Measurements from ENCODE around the gene PSAT1. TPM values are rescaled to one million over a fixed set of nuclear protein-coding genes. Genes with fewer than 3 reads are reported as not detected.

PSAT1 gene
- total RNA-seq, 1 experiment from 2014 or later: 215 TPM

DNA sequence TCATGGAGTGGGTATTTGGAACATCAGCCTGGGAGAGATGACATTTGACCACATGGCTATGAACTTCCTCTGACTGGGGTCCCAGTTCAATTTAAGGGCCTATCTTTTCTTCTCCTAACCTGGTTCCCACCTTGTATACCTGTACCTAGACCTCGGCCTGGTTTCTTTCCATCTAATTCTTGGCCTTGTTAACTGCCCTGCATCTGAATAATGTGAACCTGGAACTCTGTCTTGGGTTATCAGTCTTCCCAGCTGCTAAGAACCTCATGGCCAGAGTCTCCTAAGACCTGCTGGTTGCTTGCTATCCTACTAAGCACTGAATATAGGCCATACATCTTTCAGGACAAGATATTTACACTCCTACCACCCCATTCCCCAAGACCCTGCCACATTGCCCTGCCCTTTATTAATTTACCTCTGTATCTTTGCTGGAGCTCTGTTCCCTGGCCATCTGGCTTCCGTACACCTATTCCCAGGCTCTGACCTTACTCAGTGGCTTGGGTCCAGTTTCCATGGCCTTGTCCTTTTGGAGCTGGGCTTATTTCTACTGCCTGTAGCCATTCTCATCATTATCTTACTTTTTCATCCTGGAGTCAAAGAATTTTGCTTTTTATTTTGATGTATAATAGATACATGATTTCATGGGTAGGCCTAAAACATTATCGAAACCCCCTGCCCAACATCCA, 6.6 kb downstream of the PSAT1 start:
- Histone ChIP-seq H2BK15ac (ENCODE audit: low read depth, low read length) (no peak overlapping the region), H3K79me1 (ENCODE audit: insufficient read depth, low read depth, low read length, poor library complexity, severe bottlenecking) (peaks cover 10% of the 10 kb centered on the region), H3K23ac (ENCODE audit: insufficient read length, low read depth, low read length) (no peak overlapping the region), H2BK20ac (ENCODE audit: low read depth, low read length, poor library complexity, severe bottlenecking) (no peak overlapping the region), H2BK12ac (ENCODE audit: insufficient read length, low read depth, low read length) (no peak overlapping the region), H3K14ac (ENCODE audit: insufficient read depth, low read length) (no peak overlapping the region), H3K79me2 (ENCODE audit: insufficient read depth, low read length) (peaks cover 13% of the 10 kb centered on the region; the same call in 1 of the 2 replicates), H3K56ac (ENCODE audit: insufficient read length, low read depth, low read length) (no peak overlapping the region), H4K91ac (ENCODE audit: insufficient read length, low read depth, low read length) (no peak overlapping the region), H3T11ph (ENCODE audit: low read length) (no peak overlapping the region), H2BK120ac (ENCODE audit: low read depth, low read length, poor library complexity, severe bottlenecking) (no peak overlapping the region), H2AFZ (ENCODE audit: low read length) (no peak overlapping the region), H3K27ac (ENCODE audit: insufficient read length, low read depth, low read length) (no peak overlapping the region), H3K9me3 (ENCODE audit: control insufficient read depth, low read depth, low read length) (no peaks in the 10 kb centered on the region), H3K27me3 (ENCODE audit: insufficient read depth, low read length) (no peaks in the 10 kb centered on the region), H3K23me2 (ENCODE audit: insufficient read length, low read depth, low read length, poor library complexity, severe bottlenecking) (peaks cover 1% of the 10 kb centered on the region), H3K9ac (ENCODE audit: extremely low read depth, insufficient read length, low read length) (no peak overlapping the region), H3K4me1 (ENCODE audit: insufficient read depth, low read length) (no peaks in the 10 kb centered on the region), H3K4ac (ENCODE audit: low read depth, low read length) (no peak overlapping the region), H4K8ac (replicated peaks; ENCODE audit: insufficient read length, low read depth, low read length) (no peak overlapping the region), H3K18ac (ENCODE audit: insufficient read length, low read depth, low read length) (no peak overlapping the region), H4K20me1 (ENCODE audit: control insufficient read depth, insufficient read depth, insufficient read length) (no peaks in the 10 kb centered on the region), H4K5ac (ENCODE audit: insufficient read length, low read depth, low read length) (no peak overlapping the region), H2BK5ac (ENCODE audit: insufficient read length, low read length) (no peak overlapping the region), H2AK5ac (ENCODE audit: insufficient read length, low read length) (no peak overlapping the region), H3K4me2 (ENCODE audit: insufficient read depth, insufficient read length, low read length) (no peak overlapping the region)
- H3K36me3 Mint-ChIP-seq (ENCODE audit: insufficient read depth in 1 of 3, low read depth in 3 of 3): peaks cover 70 to 92% (median 90%) of the 10 kb centered on the region in 3 experiments
- peaks cover 0 to 3% of the 10 kb centered on the region in 2 experiments; a peak in 1 of 5 replicates for H3K9me3 Mint-ChIP-seq
- DNase-seq: no peak
- WGBS (ENCODE audit: extremely low coverage, insufficient read length, low lambda C conversion rate): no CpG with 5 or more reads among the region's 3 CpGs
- no peak overlapping the region for H3K4me3 Mint-ChIP-seq
- H3K4me1 Mint-ChIP-seq: peaks cover 6 to 11% of the 10 kb centered on the region in 2 experiments
- no peaks in the 10 kb centered on the region for H3K27me3 Mint-ChIP-seq (ENCODE audit: low read depth)
- TF ChIP-seq, protein P1, sequence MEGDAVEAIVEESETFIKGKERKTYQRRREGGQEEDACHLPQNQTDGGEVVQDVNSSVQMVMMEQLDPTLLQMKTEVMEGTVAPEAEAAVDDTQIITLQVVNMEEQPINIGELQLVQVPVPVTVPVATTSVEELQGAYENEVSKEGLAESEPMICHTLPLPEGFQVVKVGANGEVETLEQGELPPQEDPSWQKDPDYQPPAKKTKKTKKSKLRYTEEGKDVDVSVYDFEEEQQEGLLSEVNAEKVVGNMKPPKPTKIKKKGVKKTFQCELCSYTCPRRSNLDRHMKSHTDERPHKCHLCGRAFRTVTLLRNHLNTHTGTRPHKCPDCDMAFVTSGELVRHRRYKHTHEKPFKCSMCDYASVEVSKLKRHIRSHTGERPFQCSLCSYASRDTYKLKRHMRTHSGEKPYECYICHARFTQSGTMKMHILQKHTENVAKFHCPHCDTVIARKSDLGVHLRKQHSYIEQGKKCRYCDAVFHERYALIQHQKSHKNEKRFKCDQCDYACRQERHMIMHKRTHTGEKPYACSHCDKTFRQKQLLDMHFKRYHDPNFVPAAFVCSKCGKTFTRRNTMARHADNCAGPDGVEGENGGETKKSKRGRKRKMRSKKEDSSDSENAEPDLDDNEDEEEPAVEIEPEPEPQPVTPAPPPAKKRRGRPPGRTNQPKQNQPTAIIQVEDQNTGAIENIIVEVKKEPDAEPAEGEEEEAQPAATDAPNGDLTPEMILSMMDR (conservative IDR thresholded peaks at IDR 0.05): no peak
- H3K27ac Mint-ChIP-seq: no peak overlapping the region; a peak in 1 of 7 replicates
